ENCODE results near the gene LTBP1.
"Not testable (repeated sequence)": the region's sequence is repeated elsewhere in the genome, so short reads cannot be mapped to it uniquely, and the experiment has no call there.

LTBP1 gene

GRCh38 chr2:33166287-33166881 lies 219.6 kb downstream of the LTBP1 start:
- H3K36me3 ChIP-seq (ENCODE audit: control insufficient read depth, insufficient read depth, low read length), result no peaks in the 10 kb centered on the region
- DNase-seq, result no peak
- no peak overlapping the region for H3K23ac ChIP-seq (ENCODE audit: low read length)
- H3K18ac ChIP-seq (ENCODE audit: low read length), result no peak overlapping the region
- H3K4me2 ChIP-seq (ENCODE audit: low read length), result no peak overlapping the region
- H2BK120ac ChIP-seq (ENCODE audit: low read depth, low read length), result no peak overlapping the region
- no CpG with 5 or more reads among the region's 5 CpGs for WGBS (ENCODE audit: extremely low coverage, insufficient coverage, low lambda C conversion rate)
- H3K27ac ChIP-seq (ENCODE audit: low read depth, low read length), result no peak overlapping the region
- no peak overlapping the region for H2BK5ac ChIP-seq (ENCODE audit: low read length)
- H3K79me1 ChIP-seq (ENCODE audit: low read length), result no peaks in the 10 kb centered on the region
- no peak overlapping the region for H3K9ac ChIP-seq (ENCODE audit: low read length)
- H3K4ac ChIP-seq (ENCODE audit: low read depth, low read length), result no peak overlapping the region
- no peak overlapping the region for H4K8ac ChIP-seq (ENCODE audit: low read depth, low read length)
- no peak overlapping the region for H2BK15ac ChIP-seq (replicated peaks; ENCODE audit: low read depth)
- no peak overlapping the region for H4K5ac ChIP-seq (ENCODE audit: low read length)
- no peak overlapping the region for H2AK5ac ChIP-seq (ENCODE audit: low read length)
- H3K27me3 ChIP-seq (ENCODE audit: insufficient read depth, low read length, poor library complexity), result no peaks in the 10 kb centered on the region
- no peak overlapping the region for H3K4me3 ChIP-seq (ENCODE audit: low read length)
- no peaks in the 10 kb centered on the region for H3K4me1 ChIP-seq (ENCODE audit: control insufficient read depth, low read depth, low read length)
- no peaks in the 10 kb centered on the region for H3K79me2 ChIP-seq (ENCODE audit: control insufficient read depth, insufficient read depth, low read length)
- no peak overlapping the region for H3K56ac ChIP-seq (ENCODE audit: low read length)

GRCh38 chr2:33167622-33168245 lies 221.0 kb downstream of the LTBP1 start:
- DNase-seq, result no peak
- Histone ChIP-seq H3K79me1 (ENCODE audit: low read length) (no peaks in the 10 kb centered on the region), H2AK5ac (ENCODE audit: low read length) (no peak overlapping the region), H3K27ac (ENCODE audit: low read depth, low read length) (no peak overlapping the region), H2BK120ac (ENCODE audit: low read depth, low read length) (no peak overlapping the region), H4K5ac (ENCODE audit: low read length) (no peak overlapping the region), H2BK5ac (ENCODE audit: low read length) (no peak overlapping the region), H3K27me3 (ENCODE audit: insufficient read depth, low read length, poor library complexity) (no peaks in the 10 kb centered on the region), H3K4me3 (ENCODE audit: low read length) (no peak overlapping the region), H3K4ac (ENCODE audit: low read depth, low read length) (no peak overlapping the region), H3K18ac (ENCODE audit: low read length) (no peak overlapping the region), H2BK15ac (replicated peaks; ENCODE audit: low read depth) (no peak overlapping the region), H3K4me2 (ENCODE audit: low read length) (no peak overlapping the region), H3K56ac (ENCODE audit: low read length) (no peak overlapping the region), H3K79me2 (ENCODE audit: control insufficient read depth, insufficient read depth, low read length) (no peaks in the 10 kb centered on the region), H3K9ac (ENCODE audit: low read length) (no peak overlapping the region), H3K36me3 (ENCODE audit: control insufficient read depth, insufficient read depth, low read length) (no peaks in the 10 kb centered on the region), H4K8ac (ENCODE audit: low read depth, low read length) (no peak overlapping the region), H3K23ac (ENCODE audit: low read length) (no peak overlapping the region), H3K4me1 (ENCODE audit: control insufficient read depth, low read depth, low read length) (no peaks in the 10 kb centered on the region)
- WGBS (ENCODE audit: extremely low coverage, insufficient coverage, low lambda C conversion rate), result no CpG with 5 or more reads among the region's 3 CpGs

- Histone ChIP-seq H4K8ac (ENCODE audit: low read depth, low read length) (no peak overlapping the region), H3K79me2 (ENCODE audit: control insufficient read depth, insufficient read depth, low read length) (no peaks in the 10 kb centered on the region), H2AK5ac (ENCODE audit: low read length) (no peak overlapping the region), H4K5ac (ENCODE audit: low read length) (no peak overlapping the region), H3K27me3 (ENCODE audit: insufficient read depth, low read length, poor library complexity) (no peaks in the 10 kb centered on the region), H2BK15ac (replicated peaks; ENCODE audit: low read depth) (no peak overlapping the region), H3K79me1 (ENCODE audit: low read length) (no peaks in the 10 kb centered on the region), H3K27ac (ENCODE audit: low read depth, low read length) (no peak overlapping the region), H3K4me2 (ENCODE audit: low read length) (no peak overlapping the region), H3K4me3 (ENCODE audit: low read length) (no peak overlapping the region), H3K18ac (ENCODE audit: low read length) (no peak overlapping the region), H2BK120ac (ENCODE audit: low read depth, low read length) (no peak overlapping the region), H2BK5ac (ENCODE audit: low read length) (no peak overlapping the region), H3K4me1 (ENCODE audit: control insufficient read depth, low read depth, low read length) (no peaks in the 10 kb centered on the region), H3K4ac (ENCODE audit: low read depth, low read length) (no peak overlapping the region), H3K56ac (ENCODE audit: low read length) (no peak overlapping the region), H3K36me3 (ENCODE audit: control insufficient read depth, insufficient read depth, low read length) (no peaks in the 10 kb centered on the region), H3K9ac (ENCODE audit: low read length) (no peak overlapping the region), H3K23ac (ENCODE audit: low read length) (no peak overlapping the region)
- DNase-seq, result no peak
These were observed 221.7 kb downstream of the LTBP1 start for GRCh38 chr2:33168425-33168824.

GRCh38 chr2:33168922-33169321 lies 222.2 kb downstream of the LTBP1 start:
- no peaks in the 10 kb centered on the region for H3K79me2 ChIP-seq (ENCODE audit: control insufficient read depth, insufficient read depth, low read length)
- H3K4me1 ChIP-seq (ENCODE audit: control insufficient read depth, low read depth, low read length), result no peaks in the 10 kb centered on the region
- no peak overlapping the region for H3K23ac ChIP-seq (ENCODE audit: low read length)
- H3K27ac ChIP-seq (ENCODE audit: low read depth, low read length), result no peak overlapping the region
- no peak overlapping the region for H4K8ac ChIP-seq (ENCODE audit: low read depth, low read length)
- no peak overlapping the region for H3K56ac ChIP-seq (ENCODE audit: low read length)
- H3K27me3 ChIP-seq (ENCODE audit: insufficient read depth, low read length, poor library complexity), result no peaks in the 10 kb centered on the region
- H3K4me2 ChIP-seq (ENCODE audit: low read length), result no peak overlapping the region
- DNase-seq, result no peak
- H2BK120ac ChIP-seq (ENCODE audit: low read depth, low read length), result no peak overlapping the region
- H3K36me3 ChIP-seq (ENCODE audit: control insufficient read depth, insufficient read depth, low read length), result no peaks in the 10 kb centered on the region
- H2BK15ac ChIP-seq (replicated peaks; ENCODE audit: low read depth), result no peak overlapping the region
- no peak overlapping the region for H3K4ac ChIP-seq (ENCODE audit: low read depth, low read length)
- no peak overlapping the region for H3K4me3 ChIP-seq (ENCODE audit: low read length)
- H3K79me1 ChIP-seq (ENCODE audit: low read length), result no peaks in the 10 kb centered on the region
- no CpG with 5 or more reads among the region's 4 CpGs for WGBS (ENCODE audit: extremely low coverage, insufficient coverage, low lambda C conversion rate)
- H2BK5ac ChIP-seq (ENCODE audit: low read length), result no peak overlapping the region
- H3K9ac ChIP-seq (ENCODE audit: low read length), result no peak overlapping the region
- no peak overlapping the region for H3K18ac ChIP-seq (ENCODE audit: low read length)
- H4K5ac ChIP-seq (ENCODE audit: low read length), result no peak overlapping the region
- H2AK5ac ChIP-seq (ENCODE audit: low read length), result no peak overlapping the region

- H3K27ac ChIP-seq (ENCODE audit: low read depth, low read length); H2AK5ac ChIP-seq (ENCODE audit: low read length); H4K5ac ChIP-seq (ENCODE audit: low read length); H3K4ac ChIP-seq (ENCODE audit: low read depth, low read length); H3K4me1 ChIP-seq (ENCODE audit: control insufficient read depth, low read depth, low read length); H3K9ac ChIP-seq (ENCODE audit: low read length); H3K79me1 ChIP-seq (ENCODE audit: low read length); H4K8ac ChIP-seq (ENCODE audit: low read depth, low read length); H2BK120ac ChIP-seq (ENCODE audit: low read depth, low read length); H3K36me3 ChIP-seq (ENCODE audit: control insufficient read depth, insufficient read depth, low read length); H3K18ac ChIP-seq (ENCODE audit: low read length); H3K56ac ChIP-seq (ENCODE audit: low read length); H3K27me3 ChIP-seq (ENCODE audit: insufficient read depth, low read length, poor library complexity); H3K23ac ChIP-seq (ENCODE audit: low read length); H3K4me2 ChIP-seq (ENCODE audit: low read length); H2BK15ac ChIP-seq (replicated peaks; ENCODE audit: low read depth); H2BK5ac ChIP-seq (ENCODE audit: low read length); DNase-seq; H3K79me2 ChIP-seq (ENCODE audit: control insufficient read depth, insufficient read depth, low read length); H3K4me3 ChIP-seq (ENCODE audit: low read length): not testable (repeated sequence)
- WGBS (ENCODE audit: extremely low coverage, insufficient coverage, low lambda C conversion rate), result no CpG with 5 or more reads among the region's 16 CpGs
These were observed 223.5 kb downstream of the LTBP1 start for GRCh38 chr2:33170251-33170650.

GRCh38 chr2:33177627-33178026 lies 230.9 kb downstream of the LTBP1 start:
- no peak overlapping the region for H4K5ac ChIP-seq (ENCODE audit: low read length)
- no peak overlapping the region for H2BK15ac ChIP-seq (replicated peaks; ENCODE audit: low read depth)
- H3K18ac ChIP-seq (ENCODE audit: low read length), result no peak overlapping the region
- no peak overlapping the region for H2BK5ac ChIP-seq (ENCODE audit: low read length)
- no peaks in the 10 kb centered on the region for H3K79me1 ChIP-seq (ENCODE audit: low read length)
- no peak overlapping the region for H2BK120ac ChIP-seq (ENCODE audit: low read depth, low read length)
- no peak overlapping the region for H3K23ac ChIP-seq (ENCODE audit: low read length)
- H4K8ac ChIP-seq (ENCODE audit: low read depth, low read length), result no peak overlapping the region
- DNase-seq, result no peak
- WGBS (ENCODE audit: extremely low coverage, insufficient coverage, low lambda C conversion rate), result no CpG with 5 or more reads among the region's 1 CpG
- H2AK5ac ChIP-seq (ENCODE audit: low read length), result no peak overlapping the region
- no peak overlapping the region for H3K9ac ChIP-seq (ENCODE audit: low read length)
- no peaks in the 10 kb centered on the region for H3K4me1 ChIP-seq (ENCODE audit: control insufficient read depth, low read depth, low read length)
- no peak overlapping the region for H3K4me3 ChIP-seq (ENCODE audit: low read length)
- H3K27me3 ChIP-seq (ENCODE audit: insufficient read depth, low read length, poor library complexity), result no peaks in the 10 kb centered on the region
- no peaks in the 10 kb centered on the region for H3K79me2 ChIP-seq (ENCODE audit: control insufficient read depth, insufficient read depth, low read length)
- no peak overlapping the region for H3K4ac ChIP-seq (ENCODE audit: low read depth, low read length)
- H3K27ac ChIP-seq (ENCODE audit: low read depth, low read length), result no peak overlapping the region
- no peaks in the 10 kb centered on the region for H3K36me3 ChIP-seq (ENCODE audit: control insufficient read depth, insufficient read depth, low read length)
- H3K4me2 ChIP-seq (ENCODE audit: low read length), result no peak overlapping the region
- no peak overlapping the region for H3K56ac ChIP-seq (ENCODE audit: low read length)

All from mesendoderm (in vitro differentiated cells).